GM12878 (cell line): ENCODE data around the gene IL32. TPM values are rescaled to one million over a fixed set of nuclear protein-coding genes. Genes with fewer than 3 reads are reported as not detected.
A peak's percentile ranks its signal among the peaks of the same experiment; 100 is the strongest.

Experiments
- ATAC-seq: fragments of 200-7000 bp; cut with Tn5 transposase; 3 replicates; pipeline ENCODE4 v1.9.1; 2020; ENCODE audit warnings: mild to moderate bottlenecking, moderate library complexity
- BruUV-seq: library from RNA; stranded (reverse); fragments of 400-500 nt; replicated peaks from 2 replicates; lab custom pipeline; 2021; lab: Mats Ljungman, UMichigan
- CTCF ChIA-PET: fragments of 300-600 bp; sonication (Branson Sonifier 250); formaldehyde crosslinking; extraction: SDS; loops from one replicate; lab custom pipeline; 2021; ENCODE audit warnings: inconsistent platforms; lab: Yijun Ruan, JAX
- POLR2A ChIA-PET: fragments of 350-600 bp; formaldehyde crosslinking; extraction: SDS; loops from one replicate; lab custom pipeline; 2021; ENCODE audit warnings: inconsistent platforms; lab: Charles Lee
- RAD21 ChIA-PET: fragments of 300-600 bp; sonication (Branson Sonifier 250); formaldehyde crosslinking; loops from one replicate; lab custom pipeline; 2023; ENCODE audit warnings: antibody characterized with exemption; ENCODE audit not compliant: unreplicated experiment; lab: Charles Lee
- SMC1A ChIA-PET: fragments of 300-600 bp; sonication (Branson Sonifier 250); formaldehyde crosslinking; loops from one replicate; lab custom pipeline; 2023; ENCODE audit not compliant: unreplicated experiment, uncharacterized antibody; lab: Charles Lee
- DNase-seq: peaks from one replicate; pipeline ENCODE4 v3.0.0-alpha.2; 2011; ENCODE audit warnings: low read depth, low spot score
- FAIRE-seq: peaks from 3 replicates; lab custom pipeline; 2011; peaks lifted over from hg19 to GRCh38; lab: Jason Lieb, UNC
- H2AFZ ChIP-seq: 2 replicates; pipeline ENCODE4 v1.6.0; 2011; ENCODE audit warnings: low read depth, low read length, control low read depth; ENCODE audit not compliant: control insufficient read depth
- H3K27ac ChIP-seq: 2 replicates; pipeline ENCODE4 v1.5.1; 2011; ENCODE audit warnings: control low read depth; ENCODE audit not compliant: control insufficient read depth, insufficient read depth
- H3K27me3 ChIP-seq, 2 experiments: replicated peaks in 1 of 2; 2 replicates each; pipeline versions ENCODE4 v1.6.0 to v1.6.1; 2011; ENCODE audit warnings: low read length in 1 of 2; ENCODE audit not compliant: control insufficient read depth in 2 of 2, insufficient read depth in 2 of 2
- H3K36me3 ChIP-seq, 2 experiments: 2 replicates each; pipeline ENCODE4 v1.5.1; 2011; ENCODE audit warnings: low read length in 1 of 2; ENCODE audit not compliant: control insufficient read depth in 2 of 2, insufficient read depth in 2 of 2
- H3K4me1 ChIP-seq: 2 replicates; pipeline ENCODE4 v1.6.1; 2011; ENCODE audit warnings: mild to moderate bottlenecking, low read length, moderate library complexity, mixed read lengths; ENCODE audit not compliant: control insufficient read depth, insufficient read depth
- H3K4me2 ChIP-seq: 2 replicates; pipeline ENCODE4 v1.6.0; 2011; ENCODE audit warnings: control low read depth; ENCODE audit not compliant: control insufficient read depth, insufficient read depth
- H3K4me3 ChIP-seq: fragments of 200-600 bp; sonication (generic); 2 replicates; pipeline ENCODE4 v1.5.1; 2016
- H3K79me2 ChIP-seq: 2 replicates; pipeline ENCODE4 v1.6.0; 2011; ENCODE audit warnings: low read length; ENCODE audit not compliant: control insufficient read depth, insufficient read depth
- H3K9ac ChIP-seq: 2 replicates; pipeline ENCODE4 v1.8.0; 2011; ENCODE audit warnings: low read length, control low read depth, mixed read lengths; ENCODE audit not compliant: control insufficient read depth, insufficient read depth
- H3K9me3 ChIP-seq: replicated peaks from 3 replicates; pipeline ENCODE4 v1.5.1; 2011; ENCODE audit warnings: mild to moderate bottlenecking, low read length; ENCODE audit not compliant: control insufficient read depth, insufficient read depth
- H4K20me1 ChIP-seq: 2 replicates; pipeline ENCODE4 v1.6.0; 2011; ENCODE audit not compliant: control insufficient read depth, insufficient read depth
- ASH2L ChIP-seq: fragments of 300-600, 200-600 bp; sonication (generic); IDR thresholded peaks from 2 replicates; pipeline ENCODE4 v1.6.1; 2017; ENCODE audit warnings: low read depth, mild to moderate bottlenecking, borderline replicate concordance
- CBFB ChIP-seq: IDR thresholded peaks from 2 replicates; pipeline ENCODE4 v1.6.1; 2016; ENCODE audit warnings: antibody characterized with exemption, low read depth
- LARP7 ChIP-seq: fragments of 450-650 bp; IDR thresholded peaks from 2 replicates; pipeline ENCODE4 v1.6.1; 2017; ENCODE audit warnings: mild to moderate bottlenecking
- MEF2A ChIP-seq: IDR thresholded peaks from 2 replicates; pipeline ENCODE4 v1.6.1; 2011; ENCODE audit warnings: low read depth, mild to moderate bottlenecking, low read length, moderate library complexity; ENCODE audit not compliant: insufficient read depth
- MYB ChIP-seq: fragments of 150-350 bp; IDR thresholded peaks from 2 replicates; pipeline ENCODE4 v1.6.1; 2014; ENCODE audit warnings: mild to moderate bottlenecking, low read depth, low read length, borderline replicate concordance
- PAX8 ChIP-seq: fragments of 450-650 bp; IDR thresholded peaks from 2 replicates; pipeline ENCODE4 v1.6.1; 2017; ENCODE audit warnings: mild to moderate bottlenecking, moderate library complexity
- RB1 ChIP-seq: fragments of 450-650 bp; formaldehyde crosslinking; IDR thresholded peaks from 2 replicates; pipeline ENCODE4 v1.6.1; 2017; ENCODE audit warnings: mild to moderate bottlenecking, borderline replicate concordance
- RCOR1 ChIP-seq: conservative IDR thresholded peaks from 2 replicates; pipeline ENCODE4 v1.6.1; 2012; ENCODE audit warnings: low read depth, low read length, improper control_type of control experiment
- SMC3 ChIP-seq: IDR thresholded peaks from 2 replicates; pipeline ENCODE4 v1.6.1; 2011; ENCODE audit warnings: low read length, improper control_type of control experiment, borderline replicate concordance
- TCF12 ChIP-seq: IDR thresholded peaks from 2 replicates; pipeline ENCODE4 v1.6.1; 2011; ENCODE audit warnings: low read depth, mild to moderate bottlenecking, low read length
- YY1 ChIP-seq: IDR thresholded peaks from 2 replicates; pipeline ENCODE4 v1.6.1; 2011; ENCODE audit warnings: low read depth, mild to moderate bottlenecking, low read length
- WGBS: methylation state at CpG from one replicate; pipeline ENCODE4 v1.1.6; 2016; ENCODE audit warnings: low lambda C conversion rate; ENCODE audit not compliant: insufficient replicate concordance, insufficient coverage; ENCODE audit errors: missing lambda C conversion rate; 5-methylcytosine and 5-hydroxymethylcytosine counted together
- in situ Hi-C: fragments of 300-500 bp; cut with MboI; formaldehyde crosslinking; loops from 9 replicates; pipeline ENCODE4 v1.14.3; 2018; ENCODE audit warnings: mixed read lengths
- intact Hi-C: fragments of 100-400 bp; cut with micrococcal nuclease; formaldehyde crosslinking; loops from one replicate; pipeline ENCODE4 v1.14.2; 2022; ENCODE audit not compliant: unreplicated experiment
- polyA plus RNA-seq, 11 experiments: library from polyadenylated mRNA; depleted of rRNA in 4 of 11; unstranded in 6 of 11; stranded (reverse) in 5 of 11; fragments of >200 nt; fragmentation: Nextera tagmentation in 4 of 11; fragmentation: Illumina TruSeq in 1 of 11; extraction: Ambion mirVana in 4 of 11; extraction: Trizol in 1 of 11; gene quantifications; 1 replicate in 1 of 11; 2 replicates in 10 of 11; pipeline versions ENCODE4 v1.2.1 to v1.2.3, GENCODE V29; 2011 to 2016; ENCODE audit warnings: inconsistent platforms in 2 of 11, missing spikeins in 2 of 11, low read depth in 1 of 11
- total RNA-seq, 4 experiments: library from RNA; depleted of rRNA in 3 of 4; stranded (reverse); fragments of >200 nt in 3 of 4; fragmentation: Illumina TruSeq in 1 of 4; extraction: Trizol in 1 of 4; gene quantifications; 2 replicates each; pipeline versions ENCODE4 v1.2.1 to v1.2.3, GENCODE V29; 2013 to 2021
- TF ChIP-seq, protein P1 (sequence below), 3 experiments: IDR thresholded peaks in 2 of 3; conservative IDR thresholded peaks in 1 of 3; 2 replicates each; pipeline ENCODE4 v1.5.1; 2011; ENCODE audit warnings: low read depth in 3 of 3, low read length in 3 of 3, mild to moderate bottlenecking in 3 of 3, control low read depth in 2 of 3, moderate library complexity in 2 of 3, inconsistent platforms in 1 of 3, mixed read lengths in 1 of 3; ENCODE audit not compliant: control insufficient read depth in 2 of 3, insufficient read depth in 1 of 3; ENCODE audit errors: extremely low read depth in 1 of 3
- TF ChIP-seq, protein P2 (sequence below): fragments of 450-650 bp; formaldehyde crosslinking; IDR thresholded peaks from 2 replicates; pipeline ENCODE4 v1.5.0; 2022; ENCODE audit warnings: mild to moderate bottlenecking, missing genetic modification characterization

IL32 gene
- total and polyA plus RNA-seq, 10 of the 15 experiments (the other 5 are each of a cell fraction or from before 2014, with no cell fraction given) = 27.0 to 122 (median 55.8) TPM

DNA sequence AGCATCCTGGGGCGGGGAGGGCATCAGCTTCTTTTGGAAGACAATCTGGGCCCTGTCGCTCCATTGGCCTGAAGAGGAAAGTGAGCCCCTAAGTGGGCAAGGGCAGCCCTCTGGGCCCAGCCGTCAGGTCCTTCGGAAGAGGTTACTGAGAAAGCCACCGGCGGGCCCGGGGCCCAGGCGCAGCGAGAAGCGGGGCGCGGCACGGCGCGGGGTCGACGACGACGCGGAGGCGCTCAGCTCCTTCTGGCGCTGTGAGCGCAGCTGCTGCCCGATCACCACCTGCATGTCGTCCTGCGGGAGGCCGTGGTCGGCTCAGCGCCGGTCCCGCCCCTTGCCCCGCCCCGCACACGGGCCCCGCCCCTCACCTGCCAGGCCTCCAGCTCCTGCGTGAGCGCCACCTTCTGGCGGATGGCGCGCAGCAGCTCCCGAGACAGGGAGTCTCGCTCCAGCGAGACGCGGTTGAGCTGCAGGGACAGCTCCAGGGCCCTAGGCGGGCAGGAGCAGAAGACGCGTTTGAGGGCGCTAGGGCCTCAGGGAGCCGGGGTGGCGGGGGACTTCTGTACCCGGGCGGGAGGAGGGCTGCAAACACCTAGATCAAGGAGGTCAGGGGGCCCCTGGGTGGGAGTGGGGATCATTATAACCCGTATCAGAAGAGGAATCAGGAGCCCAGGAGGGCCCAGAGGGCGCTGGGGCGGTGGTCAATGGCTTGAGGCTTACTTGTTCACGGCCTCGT lies 37.3 kb upstream of the IL32 start:
- ATAC-seq = peak; percentile 64
- WGBS = 7% methylated on average over 49 of the region's 58 CpGs
- DNase-seq = peak; percentile 23
- ChIA-PET POLR2A (interaction anchor here (0.7 to 1.4 kb wide), 5 partner anchors 20 to 105 kb away, joined by 3 to 4 read pairs (median 3); no protein-coding TSS in a partner anchor), SMC1A (interaction anchor here (0.6 to 10.1 kb wide), 8 partner anchors 12 to 1528 kb away, joined by 3 to 91 read pairs (median 4); no protein-coding TSS in a partner anchor), RAD21 (interaction anchor here (1.0 to 6.5 kb wide), 9 partner anchors 8 to 102 kb away, joined by 4 to 94 read pairs (median 8); partner anchors contain the start of genes KREMEN2 and TNFRSF12A), CTCF (interaction anchor here (0.6 to 18.2 kb wide), 33 partner anchors 8 to 500 kb away, joined by 3 to 421 read pairs (median 4); partner anchors contain the start of genes PKMYT1, TNFRSF12A and ZNF213)
- no peak overlapping the region for H2AFZ ChIP-seq
- peaks cover 4 to 7% of the 10 kb centered on the region in 2 experiments; a peak in 3 of 4 replicates for H3K36me3 ChIP-seq
- in situ Hi-C loops = no loop called here
- H3K27ac ChIP-seq = no peak overlapping the region
- no peaks in the 10 kb centered on the region for H3K79me2 ChIP-seq
- no peaks in the 10 kb centered on the region for H3K9me3 ChIP-seq
- H3K27me3 ChIP-seq = peaks cover 7 to 8% of the 10 kb centered on the region in 2 experiments
- no peak overlapping the region for H3K9ac ChIP-seq
- no TSS peak for BruUV-seq
- intact Hi-C loops = loop anchor here (1.0 kb wide), 1 partner anchor 25 kb away; no protein-coding TSS in a partner anchor
- H3K4me3 ChIP-seq = no peak overlapping the region
- FAIRE-seq = peak; percentile 38
- H4K20me1 ChIP-seq = 0 out of 2 replicates have a peak, but pooled peaks cover 3% of the 10 kb centered on the region
- H3K4me1 ChIP-seq = peaks cover 6% of the 10 kb centered on the region
- no peak overlapping the region for H3K4me2 ChIP-seq
- TF ChIP-seq MYB (no peak), RB1 (no peak), YY1 (no peak), MEF2A (no peak), RCOR1 (no peak), SMC3 (peak; percentile 55; the same call in 1 of the 2 replicates), CBFB (no peak), ASH2L (no peak), PAX8 (no peak), LARP7 (0 out of 2 replicates have a peak, but pooled peaks have one; percentile 49), TCF12 (0 out of 2 replicates have a peak, but pooled peaks have one; percentile 44)
- TF ChIP-seq, protein P1, sequence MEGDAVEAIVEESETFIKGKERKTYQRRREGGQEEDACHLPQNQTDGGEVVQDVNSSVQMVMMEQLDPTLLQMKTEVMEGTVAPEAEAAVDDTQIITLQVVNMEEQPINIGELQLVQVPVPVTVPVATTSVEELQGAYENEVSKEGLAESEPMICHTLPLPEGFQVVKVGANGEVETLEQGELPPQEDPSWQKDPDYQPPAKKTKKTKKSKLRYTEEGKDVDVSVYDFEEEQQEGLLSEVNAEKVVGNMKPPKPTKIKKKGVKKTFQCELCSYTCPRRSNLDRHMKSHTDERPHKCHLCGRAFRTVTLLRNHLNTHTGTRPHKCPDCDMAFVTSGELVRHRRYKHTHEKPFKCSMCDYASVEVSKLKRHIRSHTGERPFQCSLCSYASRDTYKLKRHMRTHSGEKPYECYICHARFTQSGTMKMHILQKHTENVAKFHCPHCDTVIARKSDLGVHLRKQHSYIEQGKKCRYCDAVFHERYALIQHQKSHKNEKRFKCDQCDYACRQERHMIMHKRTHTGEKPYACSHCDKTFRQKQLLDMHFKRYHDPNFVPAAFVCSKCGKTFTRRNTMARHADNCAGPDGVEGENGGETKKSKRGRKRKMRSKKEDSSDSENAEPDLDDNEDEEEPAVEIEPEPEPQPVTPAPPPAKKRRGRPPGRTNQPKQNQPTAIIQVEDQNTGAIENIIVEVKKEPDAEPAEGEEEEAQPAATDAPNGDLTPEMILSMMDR (IDR thresholded peaks at IDR 0.05 in 2 of 3, conservative IDR thresholded peaks at IDR 0.05 in 1 of 3; ENCODE audit: control insufficient read depth in 2 of 3, extremely low read depth in 1 of 3, insufficient read depth in 1 of 3, low read depth in 3 of 3, low read length in 3 of 3) = peak; percentile 65 to 94 (median 88)
- TF ChIP-seq, protein P2, sequence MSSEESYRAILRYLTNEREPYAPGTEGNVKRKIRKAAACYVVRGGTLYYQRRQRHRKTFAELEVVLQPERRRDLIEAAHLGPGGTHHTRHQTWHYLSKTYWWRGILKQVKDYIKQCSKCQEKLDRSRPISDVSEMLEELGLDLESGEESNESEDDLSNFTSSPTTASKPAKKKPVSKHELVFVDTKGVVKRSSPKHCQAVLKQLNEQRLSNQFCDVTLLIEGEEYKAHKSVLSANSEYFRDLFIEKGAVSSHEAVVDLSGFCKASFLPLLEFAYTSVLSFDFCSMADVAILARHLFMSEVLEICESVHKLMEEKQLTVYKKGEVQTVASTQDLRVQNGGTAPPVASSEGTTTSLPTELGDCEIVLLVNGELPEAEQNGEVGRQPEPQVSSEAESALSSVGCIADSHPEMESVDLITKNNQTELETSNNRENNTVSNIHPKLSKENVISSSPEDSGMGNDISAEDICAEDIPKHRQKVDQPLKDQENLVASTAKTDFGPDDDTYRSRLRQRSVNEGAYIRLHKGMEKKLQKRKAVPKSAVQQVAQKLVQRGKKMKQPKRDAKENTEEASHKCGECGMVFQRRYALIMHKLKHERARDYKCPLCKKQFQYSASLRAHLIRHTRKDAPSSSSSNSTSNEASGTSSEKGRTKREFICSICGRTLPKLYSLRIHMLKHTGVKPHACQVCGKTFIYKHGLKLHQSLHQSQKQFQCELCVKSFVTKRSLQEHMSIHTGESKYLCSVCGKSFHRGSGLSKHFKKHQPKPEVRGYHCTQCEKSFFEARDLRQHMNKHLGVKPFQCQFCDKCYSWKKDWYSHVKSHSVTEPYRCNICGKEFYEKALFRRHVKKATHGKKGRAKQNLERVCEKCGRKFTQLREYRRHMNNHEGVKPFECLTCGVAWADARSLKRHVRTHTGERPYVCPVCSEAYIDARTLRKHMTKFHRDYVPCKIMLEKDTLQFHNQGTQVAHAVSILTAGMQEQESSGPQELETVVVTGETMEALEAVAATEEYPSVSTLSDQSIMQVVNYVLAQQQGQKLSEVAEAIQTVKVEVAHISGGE (CRISPR knock-in tag) = no peak
